HCT116 (cell line): Measurements from ENCODE around the gene RNF125. TPM values are rescaled to one million over a fixed set of nuclear protein-coding genes. Genes with fewer than 3 reads are reported as not detected.

ENCODE experiments used
- ATAC-seq: fragments of 200-7000 bp; cut with Tn5 transposase; 2 replicates; pipeline ENCODE4 v1.9.1; 2020; ENCODE audit warnings: mild to moderate bottlenecking, moderate library complexity
- BruUV-seq: library from RNA; stranded (reverse); fragments of 400-500 nt; replicated peaks from 2 replicates; lab custom pipeline; 2021; lab: Mats Ljungman, UMichigan
- CTCF ChIA-PET: fragments of 300-600 bp; sonication (Branson Sonifier 250); formaldehyde crosslinking; loops from one replicate; lab custom pipeline; 2021; ENCODE audit warnings: antibody characterized with exemption; lab: Charles Lee
- POLR2A ChIA-PET: fragments of 300-600, 350-600 bp; sonication (Branson Sonifier 250); formaldehyde crosslinking; loops from one replicate; lab custom pipeline; 2021; ENCODE audit warnings: antibody characterized with exemption; lab: Charles Lee
- RAD21 ChIA-PET, 2 experiments: fragments of 300-600 bp; sonication (Branson Sonifier 250); formaldehyde crosslinking; loops; one replicate each; lab custom pipeline; 2023; ENCODE audit warnings: low total read pairs in 2 of 2; ENCODE audit not compliant: uncharacterized antibody in 2 of 2, unreplicated experiment in 2 of 2, low non-redundant PET in 1 of 2; lab: Charles Lee
- DNase-seq: peaks from one replicate; pipeline ENCODE4 v3.0.0-alpha.2; 2010; ENCODE audit warnings: low read depth, low spot score
- H2AFZ ChIP-seq: fragments of 200-600 bp; shearing (Covaris generic), sonication (generic); 2 replicates; pipeline ENCODE4 v1.6.1; 2017; ENCODE audit warnings: low read depth, mixed run types, mixed read lengths, antibody characterized with exemption, low read length; ENCODE audit not compliant: poor library complexity, severe bottlenecking
- H3K27ac ChIP-seq: 2 replicates; pipeline ENCODE4 v1.5.1; 2012; ENCODE audit warnings: low read depth, low read length
- H3K27me3 ChIP-seq: fragments of 200-600 bp; sonication (generic); 2 replicates; pipeline ENCODE4 v1.6.1; 2016; ENCODE audit warnings: mixed run types, low read length, mixed read lengths; ENCODE audit not compliant: insufficient read depth
- H3K36me3 ChIP-seq, 2 experiments: fragments of 200-500 bp in 1 of 2; fragments of 200-600 bp in 1 of 2; sonication (Bioruptor generic) in 1 of 2; sonication (generic) in 1 of 2; 2 replicates each; pipeline versions ENCODE4 v1.5.1 to v1.6.1; 2014 to 2016; ENCODE audit warnings: low read length in 2 of 2, inconsistent platforms in 1 of 2, mixed read lengths in 1 of 2, mixed run types in 1 of 2; ENCODE audit not compliant: insufficient read depth in 2 of 2, control insufficient read depth in 1 of 2
- H3K4me1 ChIP-seq, 2 experiments: fragments of 200-600 bp in 1 of 2; sonication (generic) in 1 of 2; 2 replicates each; pipeline versions ENCODE4 v1.5.1 to v1.6.1; 2012 to 2017; ENCODE audit warnings: low read length in 2 of 2, inconsistent platforms in 1 of 2, mild to moderate bottlenecking in 1 of 2, mixed read lengths in 1 of 2, mixed run types in 1 of 2, moderate library complexity in 1 of 2; ENCODE audit not compliant: insufficient read depth in 2 of 2, control insufficient read depth in 1 of 2
- H3K4me2 ChIP-seq: fragments of 200-600 bp; sonication (generic); 2 replicates; pipeline ENCODE4 v1.6.1; 2017; ENCODE audit warnings: mixed run types, low read length, mixed read lengths
- H3K4me3 ChIP-seq, 2 experiments: fragments of 200-600 bp in 1 of 2; sonication (generic) in 1 of 2; replicated peaks in 1 of 2; 2 replicates each; pipeline ENCODE4 v1.5.1; 2011 to 2016; ENCODE audit warnings: low read length in 2 of 2, control low read depth in 1 of 2, low read depth in 1 of 2, mild to moderate bottlenecking in 1 of 2, mixed read lengths in 1 of 2, mixed run types in 1 of 2
- H3K79me2 ChIP-seq: fragments of 200-600 bp; sonication (generic); 2 replicates; pipeline ENCODE4 v1.6.1; 2017; ENCODE audit warnings: mild to moderate bottlenecking, mixed run types, low read length, moderate library complexity, mixed read lengths; ENCODE audit not compliant: insufficient read depth
- H3K9ac ChIP-seq: fragments of 200-600 bp; sonication (generic); 2 replicates; pipeline ENCODE4 v1.6.1; 2016; ENCODE audit warnings: low read length, mixed read lengths
- H3K9me2 ChIP-seq: fragments of 200-600 bp; sonication (generic), shearing (Covaris generic); 2 replicates; pipeline ENCODE4 v1.6.1; 2017; ENCODE audit warnings: mixed run types, mild to moderate bottlenecking, moderate library complexity; ENCODE audit not compliant: insufficient read depth
- H3K9me3 ChIP-seq, 2 experiments: fragments of 200-500 bp in 1 of 2; fragments of 200-600 bp in 1 of 2; sonication (Bioruptor generic) in 1 of 2; sonication (generic) in 1 of 2; 2 replicates each; pipeline ENCODE4 v1.6.1; 2014 to 2017; ENCODE audit warnings: low read length in 2 of 2, mixed read lengths in 2 of 2, inconsistent platforms in 1 of 2, low read depth in 1 of 2, mild to moderate bottlenecking in 1 of 2, mixed run types in 1 of 2, moderate library complexity in 1 of 2; ENCODE audit not compliant: control insufficient read depth in 1 of 2, insufficient read depth in 1 of 2
- H4K20me1 ChIP-seq: fragments of 200-600 bp; sonication (generic), shearing (Covaris generic); 2 replicates; pipeline ENCODE4 v1.6.1; 2017; ENCODE audit warnings: mixed run types, mild to moderate bottlenecking, moderate library complexity; ENCODE audit not compliant: insufficient read depth
- CBX3 ChIP-seq: IDR thresholded peaks from 2 replicates; pipeline ENCODE4 v1.6.1; 2012; ENCODE audit warnings: low read depth
- CEBPB ChIP-seq: IDR thresholded peaks from 2 replicates; pipeline ENCODE4 v1.6.1; 2012; ENCODE audit warnings: low read depth
- ELF1 ChIP-seq: IDR thresholded peaks from 2 replicates; pipeline ENCODE4 v1.6.1; 2012; ENCODE audit warnings: low read depth, borderline replicate concordance
- EZH2 ChIP-seq: fragments of 200-600 bp; sonication (generic); IDR thresholded peaks from 2 replicates; pipeline ENCODE4 v1.6.1; 2017; ENCODE audit warnings: antibody characterized with exemption, mixed run types
- POLR2AphosphoS5 ChIP-seq: IDR thresholded peaks from 2 replicates; pipeline ENCODE4 v1.6.1; 2011; ENCODE audit warnings: mild to moderate bottlenecking, low read depth, low read length, moderate library complexity
- SIN3A ChIP-seq: IDR thresholded peaks from 2 replicates; pipeline ENCODE4 v1.6.1; 2012; ENCODE audit warnings: low read depth
- SP1 ChIP-seq: IDR thresholded peaks from 2 replicates; pipeline ENCODE4 v1.6.1; 2012; ENCODE audit warnings: low read depth
- TCF7L2 ChIP-seq: IDR thresholded peaks from 2 replicates; pipeline ENCODE4 v1.7.0; 2011; ENCODE audit warnings: borderline replicate concordance, inconsistent platforms; ENCODE audit not compliant: insufficient read depth, insufficient read length; ENCODE audit errors: extremely low read depth
- ZNF274 ChIP-seq: fragments of 200-500 bp; sonication (Bioruptor generic); IDR thresholded peaks from 2 replicates; pipeline ENCODE4 v1.6.1; 2014; ENCODE audit warnings: mild to moderate bottlenecking, low read depth, low read length, inconsistent platforms
- intact Hi-C: fragments of 100-400 bp; cut with micrococcal nuclease; formaldehyde crosslinking; loops from 2 replicates; pipeline ENCODE4 v1.10.0; 2022
- total RNA-seq: library from RNA; stranded (reverse); gene quantifications from one replicate; pipeline ENCODE4 v1.2.1, GENCODE V29; 2021; ENCODE audit not compliant: unreplicated experiment
- TF ChIP-seq, protein P1 (sequence below): IDR thresholded peaks from 2 replicates; pipeline ENCODE4 v1.6.1; 2011; ENCODE audit warnings: mild to moderate bottlenecking, low read length, moderate library complexity; ENCODE audit not compliant: insufficient replicate concordance; ENCODE audit errors: extremely low read depth
- TF ChIP-seq, protein P2 (sequence below), 3 experiments: fragments of 200-600 bp in 1 of 3; sonication (generic) in 1 of 3; IDR thresholded peaks in 2 of 3; conservative IDR thresholded peaks in 1 of 3; 2 replicates each; pipeline ENCODE4 v1.5.1; 2012 to 2017; ENCODE audit warnings: low read depth in 2 of 3, low read length in 2 of 3, antibody characterized with exemption in 1 of 3, borderline replicate concordance in 1 of 3, control low read depth in 1 of 3, mild to moderate bottlenecking in 1 of 3, mixed read lengths in 1 of 3, mixed run types in 1 of 3, moderate library complexity in 1 of 3; ENCODE audit not compliant: insufficient read depth in 1 of 3
- TF ChIP-seq, protein P3 (sequence below): IDR thresholded peaks from 2 replicates; pipeline ENCODE4 v1.6.1; 2012

Gene RNF125
- total RNA-seq, 1 experiment from 2014 or later = 7.4 TPM

DNA sequence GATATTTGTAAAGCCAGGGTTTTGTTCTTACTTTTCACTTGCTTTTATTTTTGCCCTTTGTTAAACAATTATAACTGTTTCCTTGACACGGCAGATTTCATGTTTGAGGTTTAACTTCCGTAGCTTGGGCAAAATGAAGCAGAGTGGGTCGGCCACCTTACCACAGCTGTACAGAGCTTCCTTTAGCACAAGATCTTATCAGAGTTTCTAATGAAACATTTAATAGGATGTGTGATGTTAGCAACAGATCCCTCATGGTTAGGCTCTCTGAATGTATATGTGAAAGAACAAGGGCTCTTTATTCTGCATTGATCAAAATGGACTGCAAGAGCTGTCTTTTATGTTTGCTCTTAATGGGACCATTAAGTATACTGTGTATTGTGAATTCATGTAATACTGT is 22.3 kb downstream of the RNF125 start:
- DNase-seq = no peak

More for the DNA sequence above, 22.3 kb downstream of the RNF125 start:
- intact Hi-C loops = no loop called here
- ChIA-PET POLR2A (no interaction called here), CTCF (no interaction called here), RAD21 (no interaction called here)
- TF ChIP-seq POLR2AphosphoS5 = no peak
- TF ChIP-seq CBX3 = no peak
- TF ChIP-seq, protein P1, sequence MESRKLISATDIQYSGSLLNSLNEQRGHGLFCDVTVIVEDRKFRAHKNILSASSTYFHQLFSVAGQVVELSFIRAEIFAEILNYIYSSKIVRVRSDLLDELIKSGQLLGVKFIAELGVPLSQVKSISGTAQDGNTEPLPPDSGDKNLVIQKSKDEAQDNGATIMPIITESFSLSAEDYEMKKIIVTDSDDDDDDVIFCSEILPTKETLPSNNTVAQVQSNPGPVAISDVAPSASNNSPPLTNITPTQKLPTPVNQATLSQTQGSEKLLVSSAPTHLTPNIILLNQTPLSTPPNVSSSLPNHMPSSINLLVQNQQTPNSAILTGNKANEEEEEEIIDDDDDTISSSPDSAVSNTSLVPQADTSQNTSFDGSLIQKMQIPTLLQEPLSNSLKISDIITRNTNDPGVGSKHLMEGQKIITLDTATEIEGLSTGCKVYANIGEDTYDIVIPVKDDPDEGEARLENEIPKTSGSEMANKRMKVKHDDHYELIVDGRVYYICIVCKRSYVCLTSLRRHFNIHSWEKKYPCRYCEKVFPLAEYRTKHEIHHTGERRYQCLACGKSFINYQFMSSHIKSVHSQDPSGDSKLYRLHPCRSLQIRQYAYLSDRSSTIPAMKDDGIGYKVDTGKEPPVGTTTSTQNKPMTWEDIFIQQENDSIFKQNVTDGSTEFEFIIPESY = no peak
- no peak for TF ChIP-seq SIN3A
- TF ChIP-seq, protein P2, sequence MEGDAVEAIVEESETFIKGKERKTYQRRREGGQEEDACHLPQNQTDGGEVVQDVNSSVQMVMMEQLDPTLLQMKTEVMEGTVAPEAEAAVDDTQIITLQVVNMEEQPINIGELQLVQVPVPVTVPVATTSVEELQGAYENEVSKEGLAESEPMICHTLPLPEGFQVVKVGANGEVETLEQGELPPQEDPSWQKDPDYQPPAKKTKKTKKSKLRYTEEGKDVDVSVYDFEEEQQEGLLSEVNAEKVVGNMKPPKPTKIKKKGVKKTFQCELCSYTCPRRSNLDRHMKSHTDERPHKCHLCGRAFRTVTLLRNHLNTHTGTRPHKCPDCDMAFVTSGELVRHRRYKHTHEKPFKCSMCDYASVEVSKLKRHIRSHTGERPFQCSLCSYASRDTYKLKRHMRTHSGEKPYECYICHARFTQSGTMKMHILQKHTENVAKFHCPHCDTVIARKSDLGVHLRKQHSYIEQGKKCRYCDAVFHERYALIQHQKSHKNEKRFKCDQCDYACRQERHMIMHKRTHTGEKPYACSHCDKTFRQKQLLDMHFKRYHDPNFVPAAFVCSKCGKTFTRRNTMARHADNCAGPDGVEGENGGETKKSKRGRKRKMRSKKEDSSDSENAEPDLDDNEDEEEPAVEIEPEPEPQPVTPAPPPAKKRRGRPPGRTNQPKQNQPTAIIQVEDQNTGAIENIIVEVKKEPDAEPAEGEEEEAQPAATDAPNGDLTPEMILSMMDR (IDR thresholded peaks at IDR 0.05 in 2 of 3, conservative IDR thresholded peaks at IDR 0.05 in 1 of 3; ENCODE audit: borderline replicate concordance in 1 of 3, insufficient read depth in 1 of 3, low read depth in 2 of 3, low read length in 2 of 3) = no peak
- TF ChIP-seq CEBPB = no peak
- TF ChIP-seq ZNF274 = no peak
- TF ChIP-seq, protein P3, sequence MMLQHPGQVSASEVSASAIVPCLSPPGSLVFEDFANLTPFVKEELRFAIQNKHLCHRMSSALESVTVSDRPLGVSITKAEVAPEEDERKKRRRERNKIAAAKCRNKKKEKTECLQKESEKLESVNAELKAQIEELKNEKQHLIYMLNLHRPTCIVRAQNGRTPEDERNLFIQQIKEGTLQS = no peak
- no peak for TF ChIP-seq SP1
- TF ChIP-seq ELF1 = no peak
- TF ChIP-seq TCF7L2 = no peak
- TF ChIP-seq EZH2 = no peak
- Histone ChIP-seq H3K9ac (no peak overlapping the region), H4K20me1 (no peaks in the 10 kb centered on the region), H3K9me3 (no peaks in the 10 kb centered on the region), H3K27me3 (no peaks in the 10 kb centered on the region), H2AFZ (no peak overlapping the region), H3K4me2 (no peak overlapping the region), H3K27ac (no peak overlapping the region), H3K36me3 (0 out of 4 replicates have a peak, but pooled peaks cover 0 to 2% of the 10 kb centered on the region in 2 experiments), H3K79me2 (no peaks in the 10 kb centered on the region), H3K4me1 (no peaks in the 10 kb centered on the region), H3K4me3 (no peak overlapping the region), H3K9me2 (no peaks in the 10 kb centered on the region)
- no TSS peak for BruUV-seq
- no peak for ATAC-seq
